ENCODE results near the gene FUBP1.
"Not testable (repeated sequence)": the region's sequence is repeated elsewhere in the genome, so short reads cannot be mapped to it uniquely, and the experiment has no call there.

Gene FUBP1

DNA sequence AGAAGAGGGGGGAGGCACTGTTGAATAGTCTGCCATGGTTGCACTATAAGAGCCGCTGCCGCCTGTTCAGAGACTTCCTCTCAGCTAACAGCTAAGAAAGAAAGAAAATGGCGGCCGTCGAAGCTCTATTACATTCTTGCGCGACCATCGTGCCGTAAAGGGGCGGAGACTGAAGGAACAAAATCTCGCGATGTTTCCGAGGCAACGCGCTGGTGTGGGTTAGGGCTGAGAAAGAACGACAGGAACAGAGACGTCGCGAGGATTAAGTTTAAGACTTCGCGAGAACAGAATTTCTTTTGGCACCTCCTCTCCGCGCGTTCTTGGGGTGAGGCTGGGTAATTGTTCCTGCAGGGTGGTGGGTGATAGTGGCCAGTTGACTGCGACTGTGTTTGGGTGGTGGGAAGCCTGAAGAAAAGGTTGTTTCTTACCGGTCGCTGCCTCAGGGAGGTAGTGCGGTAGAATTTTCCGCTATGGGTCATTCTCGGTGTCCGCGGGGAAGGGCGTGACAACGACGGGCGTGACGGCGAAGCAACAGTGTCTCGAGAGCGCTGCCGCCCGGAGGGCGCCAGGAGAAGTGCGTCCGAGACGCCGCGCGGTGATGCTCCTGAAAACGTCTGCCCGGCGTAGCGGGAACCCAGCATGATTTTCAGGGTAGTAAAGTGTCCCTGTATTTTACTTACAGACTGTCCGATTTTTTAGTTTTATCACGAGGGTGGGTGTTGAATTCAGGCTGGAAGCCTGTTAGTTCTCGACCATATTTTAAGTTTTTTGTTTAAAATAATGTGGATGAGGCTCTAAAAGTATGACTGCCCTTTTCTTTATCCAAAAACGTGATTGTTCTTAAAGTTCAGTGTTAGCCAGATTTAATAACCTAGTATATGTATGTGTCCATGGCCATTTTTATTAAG, at the start of gene FUBP1:
Gene FUBP1 (minus strand): TSS at position 104 of the 908 bp plus-strand sequence. CDS start 68 bp downstream, at position 36.
- DNase-seq: peak; percentile 97 to 99 (median 99)

GRCh38 chr1:78021134-78021533, 42.3 kb upstream of the FUBP1 start:
- not testable (repeated sequence) for DNase-seq

- no peak for DNase-seq
Measured at GRCh38 chr1:78019024-78019423, 40.2 kb upstream of the FUBP1 start.

- DNase-seq: no peak
Measured at GRCh38 chr1:78015148-78015547, 36.3 kb upstream of the FUBP1 start.

GRCh38 chr1:78011050-78011449, 32.2 kb upstream of the FUBP1 start:
- DNase-seq: no peak

DNA sequence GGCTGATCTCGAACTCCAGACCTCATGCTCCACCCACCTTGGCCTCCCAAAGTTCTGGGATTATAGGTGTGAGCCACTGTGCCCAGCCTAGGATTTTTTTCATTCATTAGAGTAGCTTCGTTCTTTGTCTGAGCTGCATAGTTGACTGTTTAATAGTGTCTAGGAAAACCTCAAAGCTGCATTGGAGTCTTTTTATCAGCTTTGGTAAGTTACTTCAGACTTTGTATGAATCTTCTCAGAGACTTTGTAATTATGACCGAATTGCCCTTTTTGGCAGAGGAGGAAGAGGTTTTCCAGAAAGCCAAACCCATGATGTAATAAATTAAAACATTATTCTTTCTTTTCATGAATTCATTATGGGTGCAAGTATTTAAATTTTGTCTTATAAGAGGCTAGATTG, 31.0 kb upstream of the FUBP1 start:
- DNase-seq: no peak

GRCh38 chr1:78009276-78009675, 30.4 kb upstream of the FUBP1 start:
- DNase-seq: no peak

- no peak for DNase-seq
Measured at GRCh38 chr1:78007677-78008341, 28.9 kb upstream of the FUBP1 start.

DNA sequence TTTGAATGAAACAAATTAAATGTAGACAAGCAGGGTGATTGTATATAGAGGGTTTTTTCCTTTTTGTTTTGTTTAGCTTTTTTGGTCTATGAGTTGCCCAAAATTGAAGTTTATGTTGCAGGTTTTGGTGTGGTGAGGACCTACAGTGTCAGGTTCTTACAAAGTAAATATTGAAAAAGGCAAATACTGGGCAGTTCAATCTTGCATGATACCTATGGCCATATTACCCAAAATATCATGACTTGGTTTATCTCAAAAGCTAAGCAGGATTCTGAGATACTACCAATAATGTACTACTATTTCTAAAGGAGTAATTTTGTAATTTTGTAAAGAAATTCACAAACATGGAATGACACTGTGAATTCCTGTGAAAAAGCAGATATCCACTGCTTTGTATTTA, 27.6 kb upstream of the FUBP1 start:
- no peak for DNase-seq

DNA sequence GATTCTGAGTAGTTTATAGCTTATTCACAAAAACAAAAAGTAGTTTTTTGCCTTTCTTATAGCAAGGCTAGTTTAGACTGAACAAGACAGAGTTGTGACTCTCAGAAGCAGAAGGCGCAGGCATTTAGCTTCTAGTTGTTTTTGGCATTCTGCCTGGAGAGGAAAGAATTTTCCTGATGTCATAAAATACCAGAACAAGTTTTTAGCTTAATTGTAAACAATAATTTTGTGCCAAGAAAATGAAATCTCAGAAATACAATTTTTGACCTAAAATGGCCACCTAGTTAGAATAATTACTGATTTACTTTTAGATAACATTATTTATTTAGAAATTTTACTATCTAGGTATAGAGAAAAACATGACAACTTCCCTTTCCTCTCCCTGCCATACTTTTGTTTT, 26.9 kb upstream of the FUBP1 start:
- peak in 1 of 3 experiments; percentile 37 for DNase-seq

DNA sequence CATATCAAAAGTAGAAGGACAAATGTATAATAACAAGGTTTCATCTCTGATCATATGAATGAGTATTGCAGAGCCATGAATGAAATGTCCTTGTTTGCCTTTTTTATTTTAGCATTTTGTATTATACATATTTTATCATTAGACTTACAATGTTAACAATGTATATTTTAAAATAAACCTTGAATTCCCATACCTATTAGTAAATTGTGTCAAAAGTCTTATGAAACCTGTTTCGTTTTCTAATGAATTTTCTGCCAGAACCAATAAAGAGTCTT, 26.5 kb upstream of the FUBP1 start:
- DNase-seq: no peak

DNA sequence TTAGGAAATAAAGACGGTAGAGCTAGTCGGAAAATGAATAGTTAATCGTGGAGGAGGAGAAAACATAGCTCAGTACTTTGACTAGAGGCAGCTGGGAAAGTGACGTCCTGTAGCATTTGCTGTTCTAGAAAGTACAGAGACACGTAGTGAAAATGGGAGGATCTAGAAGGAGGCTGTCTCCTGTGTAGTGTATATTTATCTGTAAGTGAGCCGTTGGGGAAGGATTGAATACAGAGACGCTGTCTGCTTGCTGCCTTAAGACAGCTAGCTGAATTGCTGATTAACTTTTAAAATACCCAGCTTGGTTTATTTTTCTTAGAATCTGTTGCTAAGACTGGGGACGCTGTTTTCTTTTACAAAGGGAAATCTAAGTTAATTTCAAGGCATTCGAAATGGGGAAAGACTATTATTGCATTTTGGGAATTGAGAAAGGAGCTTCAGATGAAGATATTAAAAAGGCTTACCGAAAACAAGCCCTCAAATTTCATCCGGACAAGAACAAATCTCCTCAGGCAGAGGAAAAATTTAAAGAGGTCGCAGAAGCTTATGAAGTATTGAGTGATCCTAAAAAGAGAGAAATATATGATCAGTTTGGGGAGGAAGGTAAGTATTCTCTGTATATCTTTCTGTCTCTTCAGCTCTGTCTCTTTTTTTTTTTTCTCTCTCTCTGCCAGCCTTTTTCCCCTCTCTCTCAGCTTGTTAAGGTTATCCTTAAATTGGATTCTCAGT, 26.0 kb upstream of the FUBP1 start, which contains the start of gene DNAJB4:
Gene DNAJB4 (plus strand): TSS at position 221 of the 729 bp plus-strand sequence. CDS start 172 bp downstream, at position 393.
- peak in 2 of 3 experiments; percentile 63 to 94 for DNase-seq

- peak in 2 of 3 experiments; percentile 56 to 80 for DNase-seq
Measured at GRCh38 chr1:78003882-78004718, 25.2 kb upstream of the FUBP1 start.

GRCh38 chr1:78003070-78003746, 24.3 kb upstream of the FUBP1 start:
- peak in 1 of 3 experiments; percentile 61 for DNase-seq

DNA sequence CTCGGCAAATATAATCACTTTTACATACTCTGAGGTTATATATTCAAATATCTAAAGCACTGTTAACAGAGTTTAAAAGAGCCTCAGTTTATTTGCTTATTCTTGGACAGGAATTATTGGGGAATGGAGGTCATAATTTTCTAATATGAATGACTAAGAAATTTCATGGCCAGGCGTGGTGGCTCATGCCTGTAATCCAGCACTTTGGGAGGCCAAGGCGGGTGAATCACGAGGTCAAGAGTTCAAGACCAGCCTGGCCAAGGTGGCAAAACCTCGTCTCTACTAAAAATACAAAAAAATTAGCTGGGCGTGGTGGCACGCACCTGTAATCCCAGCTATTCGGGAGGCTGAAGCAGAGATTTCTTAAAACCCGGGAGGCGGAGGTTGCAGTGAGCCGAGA, 21.7 kb upstream of the FUBP1 start:
- DNase-seq: not testable (repeated sequence)

GRCh38 chr1:77996734-77997133, 17.9 kb upstream of the FUBP1 start:
- DNase-seq: no peak

DNA sequence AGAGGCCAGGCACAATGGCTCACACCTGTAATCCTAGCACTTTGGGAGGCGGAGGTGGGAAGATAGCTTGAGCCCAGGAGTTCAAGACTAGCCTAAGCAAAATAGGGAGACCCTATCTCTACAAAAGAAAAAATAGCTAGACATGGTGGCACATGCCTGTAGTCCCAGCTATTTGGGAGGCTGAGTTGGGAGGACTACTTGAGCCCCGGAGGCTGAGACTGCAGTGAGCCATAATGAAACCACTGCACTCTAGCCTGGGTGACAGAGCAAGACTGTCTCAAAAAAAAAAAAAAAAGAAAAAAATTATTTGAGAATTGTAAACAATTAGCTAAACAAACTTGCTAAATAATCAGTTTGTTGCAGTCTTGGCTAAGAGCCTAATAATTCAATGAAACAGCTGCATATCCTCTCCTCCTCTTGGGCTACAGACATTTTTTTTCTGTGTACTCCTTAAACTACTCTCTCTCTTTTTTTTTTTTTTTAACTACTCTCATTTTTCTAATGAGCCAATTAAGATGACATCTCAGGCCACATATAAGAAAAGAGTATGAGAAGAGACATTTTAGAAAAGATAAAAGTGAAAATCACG, 15.3 kb upstream of the FUBP1 start:
- DNase-seq: no peak

- no peak for DNase-seq
Measured at GRCh38 chr1:77991638-77992037, 12.8 kb upstream of the FUBP1 start.

- DNase-seq: no peak
Measured at GRCh38 chr1:77990629-77991204, 11.8 kb upstream of the FUBP1 start.

DNA sequence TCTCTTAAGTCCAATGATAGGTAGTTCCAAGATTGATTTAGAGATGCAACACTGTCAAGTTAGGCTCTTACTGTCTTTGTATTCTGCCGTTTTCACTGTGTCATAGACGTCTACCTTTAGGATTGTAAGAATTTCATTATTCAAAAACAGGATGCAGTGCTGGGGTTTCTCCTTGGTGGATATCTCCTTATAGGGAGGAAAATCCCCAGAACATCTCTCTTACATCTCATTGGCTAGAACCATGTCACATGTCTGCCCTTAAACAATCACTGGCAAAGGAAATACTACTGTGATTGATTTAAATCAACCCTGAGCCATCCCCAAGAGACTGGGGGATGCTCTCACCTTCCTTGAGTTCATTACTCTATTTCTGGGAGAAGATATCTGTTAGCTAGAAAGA, 10.9 kb upstream of the FUBP1 start:
- no peak for DNase-seq

- no peak for DNase-seq
Measured at GRCh38 chr1:77987919-77988318, 9.0 kb upstream of the FUBP1 start.

Measured in NCI-H1417 (cell line).